Vagina (tissue), 2 donors: ENCODE data around the gene NSMCE1. TPM values are rescaled to one million over a fixed set of nuclear protein-coding genes. Genes with fewer than 3 reads are reported as not detected.
A peak's percentile ranks its signal among the peaks of the same experiment; 100 is the strongest.

ENCODE experiments used
- DNase-seq, 2 donors: peaks; one replicate each; pipeline ENCODE4 v3.0.0-alpha.2; 2017; ENCODE audit errors: extremely low spot score in 2 of 2
- H3K27ac ChIP-seq: fragments of 200-600 bp; sonication (generic); one replicate; pipeline ENCODE4 v1.5.1; 2019
- H3K27me3 ChIP-seq: fragments of 200-600 bp; sonication (generic); one replicate; pipeline ENCODE4 v1.5.1; 2019
- H3K36me3 ChIP-seq, 2 donors: fragments of 200-600 bp; sonication (generic); one replicate each; pipeline ENCODE4 v1.5.1; 2017 to 2019
- H3K4me1 ChIP-seq: fragments of 200-600 bp; sonication (generic); one replicate; pipeline ENCODE4 v1.5.1; 2019
- H3K4me3 ChIP-seq, 2 donors: fragments of 200-600 bp; sonication (generic); 1 replicate in 1 of 2; 2 replicates in 1 of 2; pipeline ENCODE4 v1.5.1; 2016 to 2019
- H3K9me3 ChIP-seq: fragments of 200-600 bp; sonication (generic); one replicate; pipeline ENCODE4 v1.5.1; 2019
- CTCF ChIP-seq, 3 experiments: fragments of 450-650 bp in 2 of 3; fragments of 200-600 bp in 1 of 3; sonication (generic) in 1 of 3; IDR thresholded peaks; one replicate each; pipeline ENCODE4 v1.5.1; 2017 to 2019; ENCODE audit warnings: antibody characterized with exemption in 3 of 3, mild to moderate bottlenecking in 2 of 3, moderate library complexity in 2 of 3
- POLR2A ChIP-seq, 2 donors: fragments of 450-650 bp; IDR thresholded peaks; one replicate each; pipeline ENCODE4 v1.6.1; 2017; ENCODE audit warnings: antibody characterized with exemption in 2 of 2, mild to moderate bottlenecking in 2 of 2, moderate library complexity in 2 of 2
- POLR2AphosphoS5 ChIP-seq, 2 donors: sonication (generic); formaldehyde crosslinking; IDR thresholded peaks; one replicate each; pipeline ENCODE4 v1.9.0; 2017; ENCODE audit warnings: antibody characterized with exemption in 2 of 2, mild to moderate bottlenecking in 2 of 2, low read depth in 1 of 2; ENCODE audit not compliant: insufficient read depth in 1 of 2
- intact Hi-C: fragments of 100-400 bp; cut with DNase I; formaldehyde crosslinking; loops from one replicate; pipeline ENCODE4 v1.15.1; 2023
- total RNA-seq: library from RNA; depleted of rRNA; stranded (reverse); fragments of >200 nt; gene quantifications from one replicate; pipeline ENCODE4 v1.2.3, GENCODE V29; 2016

Gene NSMCE1
- total RNA-seq, 1 donor from 2014 or later, result 24.6 TPM

- Histone ChIP-seq H3K27ac (peak overlapping the region; percentile 38), H3K4me1 (peaks cover 36% of the 10 kb centered on the region)
Observed at GRCh38 chr16:27259710-27260109, 8.9 kb downstream of the NSMCE1 start.

DNA sequence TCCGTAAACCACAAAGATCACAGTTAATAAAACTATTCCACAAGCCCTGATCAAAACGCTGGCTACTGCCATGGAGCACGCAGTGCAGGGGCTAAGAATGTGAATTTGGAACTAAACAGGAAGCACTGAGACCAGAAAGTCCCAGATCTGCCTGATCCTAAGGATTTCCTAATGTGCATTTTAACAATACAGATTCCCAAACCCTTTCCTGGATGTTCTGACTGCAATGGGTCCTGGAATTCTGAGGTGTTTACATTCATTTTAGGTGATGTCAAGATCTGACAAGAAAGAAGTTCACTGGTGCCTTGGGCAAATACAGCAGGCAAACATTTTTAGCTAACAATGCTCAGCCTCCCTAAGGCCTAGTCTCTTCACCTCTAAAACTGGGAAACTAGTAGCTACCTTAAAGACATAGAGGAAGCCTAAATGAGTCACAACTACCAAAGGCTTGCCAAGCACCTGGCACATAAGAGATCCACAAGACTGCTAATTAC is 10.3 kb downstream of the NSMCE1 start:
- Histone ChIP-seq H3K4me1 (peaks cover 45% of the 10 kb centered on the region), H3K27ac (peak overlapping the region; percentile 73), H3K4me3 (no peak overlapping the region), H3K27me3 (no peaks in the 10 kb centered on the region), H3K36me3 (peaks cover 0 to 12% of the 10 kb centered on the region in 2 donors), H3K9me3 (no peaks in the 10 kb centered on the region)
- no peak for DNase-seq
- peak; percentile 22 to 86 for TF ChIP-seq POLR2AphosphoS5 (IDR thresholded peaks at IDR 0.05; ENCODE audit: insufficient read depth in 1 of 2, low read depth in 1 of 2)
- TF ChIP-seq POLR2A (IDR thresholded peaks at IDR 0.05), result no peak
- TF ChIP-seq CTCF (IDR thresholded peaks at IDR 0.05), result no peak
- intact Hi-C loops, result no loop called here

More at GRCh38 chr16:27259710-27260109, 8.9 kb downstream of the NSMCE1 start:
- intact Hi-C loops, result no loop called here
- H3K4me3 ChIP-seq, result no peak overlapping the region
- no peaks in the 10 kb centered on the region for H3K27me3 ChIP-seq
- peaks cover 0 to 12% of the 10 kb centered on the region in 2 donors for H3K36me3 ChIP-seq
- H3K9me3 ChIP-seq, result no peaks in the 10 kb centered on the region
- no peak for DNase-seq
- TF ChIP-seq POLR2AphosphoS5 (IDR thresholded peaks at IDR 0.05; ENCODE audit: insufficient read depth in 1 of 2, low read depth in 1 of 2), result no peak
- no peak for TF ChIP-seq CTCF (IDR thresholded peaks at IDR 0.05)
- no peak for TF ChIP-seq POLR2A (IDR thresholded peaks at IDR 0.05)

DNA sequence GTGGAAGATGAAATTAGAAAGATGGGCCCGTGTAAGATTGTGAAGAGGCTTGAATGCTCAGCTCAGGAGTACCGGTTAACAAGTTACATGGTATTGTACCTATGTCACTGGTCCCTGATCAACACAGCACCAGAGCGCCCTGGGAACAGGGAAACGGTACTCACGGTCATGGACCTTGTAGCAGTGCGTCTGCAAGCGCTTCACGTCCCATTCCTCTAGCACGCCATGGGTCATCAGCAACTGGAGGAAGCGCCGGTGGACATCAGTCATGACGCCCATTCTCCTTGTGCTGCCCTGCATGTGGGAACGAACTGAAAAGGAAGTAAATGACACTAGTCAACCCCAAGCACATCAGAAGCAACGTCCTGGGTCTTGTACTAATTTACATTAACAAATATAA is 11.3 kb downstream of the NSMCE1 start:
- intact Hi-C loops, result no loop called here
- Histone ChIP-seq H3K27me3 (no peaks in the 10 kb centered on the region), H3K27ac (peak overlapping the region; percentile 73), H3K4me1 (peaks cover 52% of the 10 kb centered on the region), H3K4me3 (no peak overlapping the region), H3K9me3 (no peaks in the 10 kb centered on the region), H3K36me3 (peaks cover 0 to 12% of the 10 kb centered on the region in 2 donors)
- DNase-seq, result no peak
- TF ChIP-seq POLR2AphosphoS5 (IDR thresholded peaks at IDR 0.05; ENCODE audit: insufficient read depth in 1 of 2, low read depth in 1 of 2) (no peak), CTCF (IDR thresholded peaks at IDR 0.05) (no peak), POLR2A (IDR thresholded peaks at IDR 0.05) (no peak)

- no peak for DNase-seq
- H3K27ac ChIP-seq, result peak overlapping the region; percentile 73
- H3K27me3 ChIP-seq, result no peaks in the 10 kb centered on the region
Observed at GRCh38 chr16:27256861-27257260, 11.7 kb downstream of the NSMCE1 start.

More at GRCh38 chr16:27256861-27257260, 11.7 kb downstream of the NSMCE1 start:
- TF ChIP-seq CTCF (IDR thresholded peaks at IDR 0.05), result no peak
- no peak for TF ChIP-seq POLR2AphosphoS5 (IDR thresholded peaks at IDR 0.05; ENCODE audit: insufficient read depth in 1 of 2, low read depth in 1 of 2)
- no peak for TF ChIP-seq POLR2A (IDR thresholded peaks at IDR 0.05)
- Histone ChIP-seq H3K4me1 (peaks cover 52% of the 10 kb centered on the region), H3K36me3 (peaks cover 0 to 12% of the 10 kb centered on the region in 2 donors), H3K4me3 (no peak overlapping the region), H3K9me3 (no peaks in the 10 kb centered on the region)
- intact Hi-C loops, result no loop called here
